Ramos (cell line): ENCODE data around the gene CA5A.
"Not testable (repeated sequence)": the region's sequence is repeated elsewhere in the genome, so short reads cannot be mapped to it uniquely, and the experiment has no call there.

Experiments
- in situ Hi-C: fragments of 300-500 bp; cut with MboI; formaldehyde crosslinking; loops from one replicate; pipeline ENCODE4 v1.14.3; 2022; ENCODE audit warnings: low sequenced_read_pairs; ENCODE audit not compliant: unreplicated experiment

Gene CA5A

GRCh38 chr16:87936375-87937230 lies at the start of gene CA5A:
Gene CA5A, minus strand, starts transcription at chr16:87936529. Its CDS starts 79 bp downstream, at chr16:87936450.
- in situ Hi-C loops = no loop called here

GRCh38 chr16:87985493-87985892 lies 49.2 kb upstream of the CA5A start:
- in situ Hi-C loops = not testable (repeated sequence)

GRCh38 chr16:87984632-87985267 lies 48.4 kb upstream of the CA5A start:
- in situ Hi-C loops = no loop called here

- in situ Hi-C loops = not testable (repeated sequence)
Measured at GRCh38 chr16:87984180-87984579, 47.9 kb upstream of the CA5A start.

- in situ Hi-C loops = not testable (repeated sequence)
Measured at GRCh38 chr16:87983737-87984097, 47.4 kb upstream of the CA5A start.

- in situ Hi-C loops = not testable (repeated sequence)
Measured at GRCh38 chr16:87983072-87983736, 46.9 kb upstream of the CA5A start.

GRCh38 chr16:87982581-87983041 lies 46.3 kb upstream of the CA5A start:
- in situ Hi-C loops = no loop called here

- in situ Hi-C loops = not testable (repeated sequence)
Measured at GRCh38 chr16:87981376-87981775, 45.0 kb upstream of the CA5A start.

GRCh38 chr16:87979911-87980630 lies 43.7 kb upstream of the CA5A start:
- in situ Hi-C loops = not testable (repeated sequence)

- in situ Hi-C loops = no loop called here
Measured at GRCh38 chr16:87979352-87979751, 43.0 kb upstream of the CA5A start.

- in situ Hi-C loops = no loop called here
Measured at GRCh38 chr16:87978127-87978526, 41.8 kb upstream of the CA5A start.

- in situ Hi-C loops = no loop called here
Measured at GRCh38 chr16:87976665-87977064, 40.3 kb upstream of the CA5A start.

- in situ Hi-C loops = loop anchor here (25.0 kb wide), 1 partner anchor 1263 kb away; no protein-coding TSS in a partner anchor
Measured at GRCh38 chr16:87974178-87974577, 37.8 kb upstream of the CA5A start.

GRCh38 chr16:87973717-87974116 lies 37.4 kb upstream of the CA5A start:
- in situ Hi-C loops = loop anchor here (25.0 kb wide), 1 partner anchor 1264 kb away; no protein-coding TSS in a partner anchor

- in situ Hi-C loops = loop anchor here (25.0 kb wide), 1 partner anchor 1265 kb away; no protein-coding TSS in a partner anchor
Measured at GRCh38 chr16:87971933-87972332, 35.6 kb upstream of the CA5A start.

GRCh38 chr16:87970186-87970585 lies 33.9 kb upstream of the CA5A start:
- in situ Hi-C loops = loop anchor here (25.0 kb wide), 1 partner anchor 1267 kb away; no protein-coding TSS in a partner anchor

- in situ Hi-C loops = loop anchor here (25.0 kb wide), 1 partner anchor 1269 kb away; no protein-coding TSS in a partner anchor
Measured at GRCh38 chr16:87968541-87968940, 32.2 kb upstream of the CA5A start.

GRCh38 chr16:87966685-87967185 lies 30.4 kb upstream of the CA5A start:
- in situ Hi-C loops = loop anchor here (25.0 kb wide), 1 partner anchor 1271 kb away; no protein-coding TSS in a partner anchor

- in situ Hi-C loops = loop anchor here (25.0 kb wide), 1 partner anchor 1271 kb away; no protein-coding TSS in a partner anchor
Measured at GRCh38 chr16:87966064-87966645, 29.8 kb upstream of the CA5A start.
